Occipital lobe (tissue), 2 donors: Measurements from ENCODE around the gene RGS16. TPM values are rescaled to one million over a fixed set of nuclear protein-coding genes. Genes with fewer than 3 reads are reported as not detected.

Experiments used
- DNase-seq: peaks from one replicate; lab custom pipeline; 2025; lab: John Stamatoyannopoulos, UW
- total RNA-seq: library from RNA; depleted of rRNA; stranded (reverse); fragments of >200 nt; gene quantifications from one replicate; pipeline ENCODE4 v1.2.3, GENCODE V29; 2014

RGS16 gene
- total RNA-seq, 1 donor from 2014 or later: 1.6 TPM

DNA sequence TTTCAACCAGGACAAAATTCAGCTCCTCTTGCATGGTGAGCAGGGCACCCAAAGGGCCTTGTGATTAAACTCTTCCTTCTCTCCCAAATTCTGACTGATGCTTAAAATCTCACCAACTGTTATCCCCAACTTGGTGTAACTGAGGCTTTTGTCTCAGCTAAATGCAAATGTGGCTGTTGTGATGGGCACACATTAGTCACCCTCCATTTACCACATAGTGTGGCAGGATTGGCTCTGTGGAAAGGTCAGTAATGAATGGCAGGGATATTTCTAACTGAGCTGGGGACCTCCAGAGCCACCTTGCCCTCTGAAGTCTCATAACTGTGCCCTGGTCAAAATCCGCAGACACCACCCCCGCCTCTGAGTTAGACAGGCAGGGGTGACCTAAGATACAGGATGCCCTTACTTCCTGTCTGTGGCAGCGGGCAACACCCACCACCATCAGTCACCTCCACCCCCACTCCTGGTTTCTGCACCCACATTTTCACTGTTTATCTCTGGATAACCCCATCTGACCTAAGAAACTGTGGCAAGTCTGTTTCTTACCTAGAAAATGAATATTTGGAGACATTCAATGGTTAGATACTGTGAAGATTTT, 25.4 kb upstream of the RGS16 start:
- no peak for DNase-seq

GRCh38 chr1:182629080-182629479, 24.9 kb upstream of the RGS16 start:
- DNase-seq: no peak

- DNase-seq: no peak
Measured at GRCh38 chr1:182628657-182629056, 24.5 kb upstream of the RGS16 start.

DNA sequence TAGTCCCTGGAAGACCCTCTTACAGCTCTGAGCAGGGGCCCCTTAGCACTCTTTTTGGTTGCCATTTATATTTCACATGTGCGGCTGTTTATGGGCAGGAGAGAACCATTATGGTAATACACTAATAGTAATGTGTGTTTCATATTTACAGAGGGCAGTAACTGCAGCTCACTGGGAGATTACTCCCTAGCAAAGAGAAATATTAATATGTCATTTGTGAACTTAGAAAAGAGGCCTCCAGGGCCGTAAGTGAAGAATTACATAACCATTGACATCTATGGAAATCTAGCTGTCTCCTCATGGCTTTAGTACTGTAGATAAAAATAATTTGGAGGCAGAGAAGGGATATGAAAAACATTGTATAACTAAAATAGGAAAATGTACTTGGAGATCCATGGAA, 23.4 kb upstream of the RGS16 start:
- DNase-seq: no peak

- no peak for DNase-seq
Measured at GRCh38 chr1:182626527-182626926, 22.3 kb upstream of the RGS16 start.

DNA sequence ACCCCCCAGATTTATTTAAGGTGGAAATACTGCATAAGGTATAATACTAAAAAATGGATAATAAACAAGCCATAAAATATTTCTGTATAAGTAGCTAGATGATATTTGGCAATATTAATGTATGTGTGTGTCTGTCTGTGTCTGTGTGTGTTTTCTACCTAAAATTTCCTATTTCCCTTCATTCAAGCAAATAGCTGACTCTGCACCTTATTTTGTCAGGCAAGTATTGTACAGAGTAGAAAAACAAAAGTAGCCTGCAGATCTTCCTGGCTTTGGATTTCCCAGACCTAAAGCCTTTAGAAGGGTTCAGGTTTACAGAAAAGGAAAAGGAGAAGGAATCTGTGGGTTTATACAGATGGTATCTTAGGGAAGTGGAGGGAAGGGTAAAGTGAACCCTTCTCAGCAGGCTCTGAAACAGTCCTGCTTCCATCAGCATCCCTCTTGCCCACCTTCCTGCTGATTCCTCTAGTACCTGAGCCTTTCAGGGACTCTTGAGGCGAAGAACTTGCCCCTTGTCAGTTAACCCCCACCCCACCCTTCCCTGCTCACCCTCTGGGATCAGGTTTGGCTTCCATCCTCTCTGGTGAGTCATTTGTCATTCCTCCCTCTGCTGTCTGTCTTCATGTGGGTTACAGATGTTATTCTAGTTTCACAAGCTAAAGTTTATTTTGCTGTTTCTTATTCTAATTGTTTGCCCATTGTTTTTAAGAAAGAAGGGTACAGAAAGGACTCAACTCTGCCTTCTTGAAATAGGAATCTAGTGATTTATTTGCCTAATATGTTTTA, 21.7 kb upstream of the RGS16 start:
- no peak for DNase-seq

DNA sequence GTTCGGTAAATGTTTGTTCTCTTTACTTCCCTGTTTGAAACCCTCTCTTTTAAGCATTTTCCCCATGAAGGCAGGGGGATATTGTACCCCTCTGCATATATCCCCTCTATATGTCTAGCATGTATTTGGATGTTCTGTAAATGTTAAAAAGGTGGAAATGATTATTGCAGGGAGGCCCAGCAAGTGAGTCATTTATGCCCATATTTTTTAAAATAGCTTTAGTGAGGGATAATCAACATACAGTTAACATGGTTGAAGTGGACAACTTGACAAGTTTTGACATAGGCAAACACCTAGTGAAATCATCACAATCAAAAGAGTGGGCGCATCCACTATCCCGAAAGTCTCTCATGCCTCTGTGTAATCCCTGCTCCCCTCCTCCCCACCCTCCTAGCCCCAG, 20.8 kb upstream of the RGS16 start:
- no peak for DNase-seq

DNA sequence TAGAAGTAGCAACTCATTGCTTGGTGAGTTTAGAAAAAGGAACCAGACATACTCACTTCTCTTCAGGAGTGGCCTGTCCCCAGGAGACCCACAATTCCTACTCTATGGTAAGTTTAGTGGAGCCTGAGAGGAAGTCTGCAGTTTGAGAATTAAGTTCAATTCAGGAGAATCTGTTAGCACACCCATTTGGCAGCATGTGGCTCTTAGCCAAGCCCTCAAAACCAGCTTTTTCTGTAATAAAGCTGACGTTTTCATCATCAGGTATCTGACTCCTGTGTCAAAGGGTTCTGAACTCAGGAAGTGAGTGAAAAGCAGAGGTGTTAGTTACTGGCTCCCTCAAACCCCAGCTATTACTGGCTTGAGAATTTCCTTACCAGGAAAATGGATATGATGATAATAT, 20.4 kb upstream of the RGS16 start:
- no peak for DNase-seq

- no peak for DNase-seq
Measured at GRCh38 chr1:182622901-182623528, 18.8 kb upstream of the RGS16 start.

DNA sequence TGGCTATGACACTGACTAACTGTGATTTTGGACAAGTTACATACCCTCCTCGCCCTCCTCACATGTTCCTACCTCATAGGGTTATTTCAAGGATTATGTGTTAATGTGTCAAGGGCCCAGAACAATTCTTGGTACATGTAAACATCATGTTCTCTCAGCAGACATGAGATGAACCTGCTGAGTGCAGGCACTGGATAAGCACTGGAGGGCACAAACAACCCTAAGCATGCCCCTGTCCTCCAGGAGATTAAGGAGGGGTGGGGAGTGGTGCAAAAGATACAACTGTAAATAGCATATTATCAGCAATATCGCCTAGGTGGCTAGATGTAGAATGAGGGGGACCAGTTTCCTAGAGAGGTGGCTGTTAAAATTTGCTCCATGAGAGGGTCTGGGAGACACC, 17.7 kb upstream of the RGS16 start:
- no peak for DNase-seq

DNA sequence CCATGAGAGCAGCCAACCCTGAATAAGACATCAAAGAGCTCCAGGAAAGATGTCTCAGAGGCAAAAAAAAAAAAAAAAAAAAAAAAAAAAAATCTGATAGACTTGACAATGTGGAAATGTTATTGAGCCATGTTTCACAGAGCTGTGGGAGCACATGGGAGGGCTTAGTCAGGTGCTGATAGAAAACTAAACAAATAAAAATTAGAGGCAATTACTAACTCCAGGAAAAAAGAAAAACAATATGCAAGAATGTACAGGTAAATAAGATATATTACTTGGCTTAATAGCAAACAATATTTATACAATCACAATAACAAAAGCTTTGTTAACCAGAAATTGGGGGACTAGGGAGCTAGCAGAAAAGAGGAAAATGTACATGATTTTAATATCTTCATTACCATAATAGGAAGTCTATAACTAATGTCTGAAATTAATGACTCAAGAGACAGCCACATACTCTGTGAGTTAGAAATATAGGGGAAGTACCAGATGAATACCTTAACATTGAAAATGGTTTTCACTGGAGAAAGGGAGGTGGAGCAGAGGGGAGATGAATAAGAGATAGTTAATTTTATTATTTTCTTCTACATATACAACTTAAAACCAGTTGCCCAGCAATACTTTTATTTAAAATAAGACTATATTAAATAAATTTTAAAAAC, 16.9 kb upstream of the RGS16 start:
- no peak for DNase-seq

DNA sequence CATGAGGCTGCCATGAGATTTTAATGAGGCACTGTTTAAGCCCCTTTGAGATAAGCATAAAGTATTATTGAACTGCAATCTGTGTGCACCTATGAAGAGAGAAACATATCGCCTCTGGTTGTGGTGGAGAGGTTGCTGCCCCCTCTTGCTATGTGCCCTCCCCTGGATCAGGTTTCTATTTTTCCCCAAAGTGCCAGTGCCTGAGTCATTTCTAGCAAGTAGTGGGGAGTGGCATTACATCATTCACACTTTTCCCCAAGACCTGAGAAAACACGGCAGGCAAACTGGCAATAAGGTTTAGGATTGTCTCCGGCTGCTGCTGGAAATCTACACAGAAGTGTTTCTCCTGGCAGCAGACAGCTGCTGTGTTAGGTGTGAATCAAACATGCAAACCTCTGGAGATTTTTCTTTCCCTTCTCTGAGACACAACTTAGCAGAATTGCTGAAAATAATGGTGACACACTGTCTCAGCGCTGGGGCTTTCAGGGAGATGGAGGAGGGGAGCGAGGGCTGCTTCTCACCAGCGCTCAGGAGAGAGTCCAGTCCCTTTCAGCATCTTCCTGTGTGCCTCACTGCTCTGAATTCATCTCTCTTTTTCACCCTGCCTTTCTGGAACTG, 13.7 kb upstream of the RGS16 start:
- DNase-seq: peak; percentile 48

DNA sequence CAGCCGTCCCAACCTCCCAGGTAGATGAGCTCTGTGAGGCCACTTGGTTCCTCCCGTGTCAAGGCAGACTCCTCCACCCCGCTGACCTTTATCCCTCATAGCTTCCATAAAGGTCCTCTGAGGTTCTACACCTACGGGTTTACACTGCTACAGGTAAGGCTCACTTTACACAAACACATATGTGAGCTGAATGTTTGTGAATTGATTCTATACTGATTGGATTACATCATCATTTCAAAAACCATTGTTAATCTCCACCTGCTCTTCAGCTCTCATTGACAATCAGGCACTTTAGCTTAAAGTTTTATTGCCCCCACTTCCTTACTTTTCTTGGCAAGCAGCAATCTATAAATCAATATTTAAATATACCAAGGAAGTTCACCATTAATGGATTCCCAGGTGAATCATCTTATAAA, 12.8 kb upstream of the RGS16 start:
- DNase-seq: no peak

DNA sequence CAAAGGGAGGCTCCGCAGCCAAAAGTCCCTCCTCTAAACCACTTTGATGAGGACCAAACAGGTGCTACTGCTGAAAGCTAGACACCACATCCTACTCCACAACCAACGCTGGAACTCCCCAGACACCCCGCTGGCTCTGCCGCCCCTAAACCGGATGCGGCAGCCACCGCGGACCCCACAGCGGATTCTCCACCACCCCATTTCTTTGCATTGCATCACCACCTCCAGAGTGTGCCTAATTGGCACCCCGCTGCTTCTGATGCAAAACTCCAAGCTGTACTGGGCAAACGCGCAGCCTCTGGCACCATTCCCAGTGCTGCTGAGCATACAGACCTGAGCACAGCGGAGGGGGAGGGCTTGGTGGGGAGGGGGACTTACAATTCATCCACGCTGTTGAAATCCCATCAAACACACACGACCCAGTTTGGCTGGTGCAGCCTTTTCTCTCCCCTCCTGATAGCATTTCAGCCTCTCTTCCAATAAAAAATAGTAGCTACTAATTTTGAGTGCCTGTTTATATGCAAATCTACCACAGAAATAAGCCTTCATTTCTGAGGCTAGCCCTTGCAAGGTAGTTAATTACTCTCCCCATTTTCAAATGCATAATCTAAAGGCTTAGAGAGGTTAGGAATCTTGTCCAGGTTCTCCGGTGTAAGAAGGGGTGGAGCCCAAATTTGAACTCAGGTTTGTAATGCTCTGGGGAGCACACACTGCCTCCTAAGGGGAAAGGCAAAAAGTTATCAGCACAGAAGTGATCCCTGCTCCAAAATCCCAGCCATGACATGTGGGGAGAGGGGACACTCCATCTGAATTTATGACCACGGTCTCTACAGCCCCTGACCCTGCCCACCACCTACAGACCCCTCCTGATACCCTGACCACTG, 12.2 kb upstream of the RGS16 start:
- DNase-seq: peak; percentile 24

- DNase-seq: peak; percentile 20
Measured at GRCh38 chr1:182615468-182616129, 11.4 kb upstream of the RGS16 start.

DNA sequence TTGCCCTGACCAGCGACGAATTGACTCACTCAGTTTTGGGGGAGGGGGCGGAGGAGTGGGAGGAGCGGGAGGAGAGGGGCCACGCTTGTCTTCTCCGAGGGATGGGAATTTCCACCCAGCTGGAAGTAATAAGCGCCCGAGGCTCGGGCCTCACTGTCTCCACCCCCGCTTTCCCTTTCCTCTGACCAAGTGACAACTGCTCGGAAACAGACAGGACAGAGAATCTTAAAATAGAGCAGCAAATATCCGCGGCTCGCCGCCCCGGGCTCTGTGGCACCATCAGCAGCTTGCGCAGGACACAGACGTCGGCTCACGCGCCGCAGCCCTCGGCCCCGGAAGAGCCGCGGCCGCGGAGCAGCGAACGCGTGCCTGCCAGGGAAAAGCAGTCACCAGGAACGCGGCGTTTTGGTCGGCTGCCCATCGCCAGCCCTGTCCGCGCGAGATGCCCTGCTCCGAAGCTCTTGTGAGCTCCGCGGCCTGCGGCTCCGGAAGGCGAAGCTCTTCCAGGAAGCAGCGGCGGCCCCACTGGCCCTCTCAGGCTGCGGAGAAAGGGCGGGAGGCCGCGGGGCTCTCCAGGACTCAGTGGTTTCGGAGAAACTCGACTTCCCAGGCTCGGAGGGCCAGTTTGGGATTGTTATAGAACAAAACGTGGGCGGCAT, 10.7 kb upstream of the RGS16 start:
- DNase-seq: peak; percentile 62

- no peak for DNase-seq
Measured at GRCh38 chr1:182611787-182612186, 7.6 kb upstream of the RGS16 start.

DNA sequence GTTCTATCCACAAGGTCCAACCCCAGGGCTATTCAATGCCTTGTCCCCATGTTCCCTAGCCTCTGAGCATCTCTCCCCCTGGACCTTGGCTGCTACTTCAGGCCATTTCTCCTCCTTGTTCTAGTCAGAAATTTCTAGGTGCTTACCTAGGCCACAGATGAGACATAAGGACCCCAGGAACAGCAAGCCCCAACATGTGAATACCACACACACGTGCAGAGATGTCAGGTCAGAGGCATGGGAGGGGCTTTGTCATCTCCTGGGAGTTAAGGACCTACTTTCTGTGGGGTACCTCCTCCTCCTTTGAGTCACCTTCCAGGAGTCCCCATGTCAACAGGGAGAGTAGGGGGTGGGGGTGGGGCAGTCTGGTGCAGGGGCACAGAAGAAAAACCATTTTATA, 7.1 kb upstream of the RGS16 start:
- DNase-seq: no peak

DNA sequence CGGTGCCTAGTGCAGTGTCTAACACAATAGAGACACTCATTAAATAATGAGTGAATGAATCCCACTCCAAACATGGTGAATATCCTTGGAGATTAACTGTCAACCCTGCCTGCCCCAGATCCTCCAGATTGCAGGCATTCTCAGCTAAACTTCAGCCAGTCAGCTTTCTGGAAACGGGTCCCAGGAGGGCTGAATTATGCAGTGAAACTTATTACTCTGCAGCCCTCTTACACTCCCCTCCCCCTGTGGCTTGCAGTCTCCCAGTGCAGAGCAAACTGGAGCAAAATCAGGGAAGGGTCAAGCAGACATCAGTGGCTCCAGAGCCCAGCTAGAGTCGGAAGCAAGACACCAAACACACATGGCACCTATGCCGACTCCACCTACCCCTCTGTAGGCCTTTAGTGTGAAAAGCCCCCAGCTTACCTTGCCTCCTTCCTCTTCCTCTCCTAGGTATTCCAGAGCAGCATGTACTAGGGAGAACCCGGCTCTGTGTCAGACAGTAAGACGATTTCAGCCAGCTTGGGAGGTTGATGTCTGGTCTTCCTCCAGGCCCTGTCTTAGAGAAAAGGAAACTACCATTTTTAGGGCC, 6.5 kb upstream of the RGS16 start:
- no peak for DNase-seq
